ENCODE measurements around the gene ST3GAL3.

- no peak for TF ChIP-seq CTCF (IDR thresholded peaks at IDR 0.05)
- TF ChIP-seq POLR2AphosphoS5 (IDR thresholded peaks at IDR 0.05) = peak in 1 of 3 donors; percentile 13
Observed at GRCh38 chr1:43979528-43980254, 272.4 kb downstream of the ST3GAL3 start.

Data from breast epithelium (tissue), 3 donors.